Nephron progenitor cell (in vitro differentiated cells): ENCODE data around the gene LACC1.
A peak's percentile ranks its signal among the peaks of the same experiment; 100 is the strongest.

Experiments
- DNase-seq: peaks from one replicate; pipeline ENCODE4 v3.0.0; 2021
- H3K27ac Mint-ChIP-seq: 2 replicates; pipeline ENCODE4 v1.8.0; 2021; ENCODE audit warnings: mild to moderate bottlenecking, moderate library complexity, mixed read lengths
- H3K27me3 Mint-ChIP-seq: 2 replicates; pipeline ENCODE4 v1.8.0; 2021; ENCODE audit warnings: mild to moderate bottlenecking, low read depth, mixed read lengths; ENCODE audit not compliant: poor library complexity
- H3K36me3 Mint-ChIP-seq: 2 replicates; pipeline ENCODE4 v1.8.0; 2021; ENCODE audit warnings: low read depth, mixed read lengths
- H3K4me1 Mint-ChIP-seq: 2 replicates; pipeline ENCODE4 v1.8.0; 2021; ENCODE audit warnings: mixed read lengths
- H3K4me3 Mint-ChIP-seq: 2 replicates; pipeline ENCODE4 v1.8.0; 2021; ENCODE audit warnings: mild to moderate bottlenecking, moderate library complexity, mixed read lengths
- H3K9me3 Mint-ChIP-seq: 2 replicates; pipeline ENCODE4 v1.8.0; 2021; ENCODE audit warnings: mild to moderate bottlenecking, moderate library complexity, mixed read lengths
- CTCF ChIP-seq: fragments of 200-600 bp; sonication (generic); IDR thresholded peaks from 2 replicates; pipeline ENCODE4 v1.5.0; 2021; ENCODE audit warnings: antibody characterized with exemption

LACC1 gene

GRCh38 chr13:43884222-43884621, 4.5 kb downstream of the LACC1 start:
- Mint-ChIP-seq H3K36me3 (no peaks in the 10 kb centered on the region), H3K9me3 (no peaks in the 10 kb centered on the region), H3K27me3 (peaks cover 25% of the 10 kb centered on the region), H3K27ac (no peak overlapping the region), H3K4me1 (peaks cover 10% of the 10 kb centered on the region), H3K4me3 (no peak overlapping the region)
- no peak for DNase-seq
- no peak for TF ChIP-seq CTCF

- no peak overlapping the region for H3K27ac Mint-ChIP-seq
- H3K36me3 Mint-ChIP-seq = no peaks in the 10 kb centered on the region
- no peaks in the 10 kb centered on the region for H3K9me3 Mint-ChIP-seq
- TF ChIP-seq CTCF = peak; percentile 23
- H3K4me1 Mint-ChIP-seq = no peaks in the 10 kb centered on the region
- H3K4me3 Mint-ChIP-seq = no peak overlapping the region
- no peak for DNase-seq
- H3K27me3 Mint-ChIP-seq = peaks cover 13% of the 10 kb centered on the region
Measured at GRCh38 chr13:43894438-43894837, 14.7 kb downstream of the LACC1 start.

- Mint-ChIP-seq H3K4me1 (no peaks in the 10 kb centered on the region), H3K27ac (no peak overlapping the region), H3K27me3 (peaks cover 13% of the 10 kb centered on the region), H3K9me3 (no peaks in the 10 kb centered on the region), H3K36me3 (no peaks in the 10 kb centered on the region), H3K4me3 (no peak overlapping the region)
- DNase-seq = no peak
- TF ChIP-seq CTCF = no peak
Measured at GRCh38 chr13:43895940-43896339, 16.2 kb downstream of the LACC1 start.

GRCh38 chr13:43905435-43906031, 25.8 kb downstream of the LACC1 start:
- H3K9me3 Mint-ChIP-seq = no peaks in the 10 kb centered on the region
- no peak overlapping the region for H3K27ac Mint-ChIP-seq
- no peaks in the 10 kb centered on the region for H3K36me3 Mint-ChIP-seq
- no peak overlapping the region for H3K4me3 Mint-ChIP-seq
- peaks cover 19% of the 10 kb centered on the region for H3K4me1 Mint-ChIP-seq
- peaks cover 5% of the 10 kb centered on the region for H3K27me3 Mint-ChIP-seq
- peak; percentile 24 for DNase-seq
- peak; percentile 78 for TF ChIP-seq CTCF

- Mint-ChIP-seq H3K4me1 (peaks cover 31% of the 10 kb centered on the region), H3K4me3 (no peak overlapping the region), H3K9me3 (no peaks in the 10 kb centered on the region), H3K27me3 (peaks cover 5% of the 10 kb centered on the region), H3K36me3 (no peaks in the 10 kb centered on the region), H3K27ac (no peak overlapping the region)
- DNase-seq = no peak
- peak; percentile 59 for TF ChIP-seq CTCF
Measured at GRCh38 chr13:43908156-43909126, 28.7 kb downstream of the LACC1 start.
